Limb (tissue), 2 donors: ENCODE measurements around the gene WASHC4.

Experiments
- DNase-seq, 2 donors: peaks; one replicate each; pipeline ENCODE4 v3.0.0-alpha.2; 2016; ENCODE audit errors: extremely low spot score in 2 of 2

Gene WASHC4

DNA sequence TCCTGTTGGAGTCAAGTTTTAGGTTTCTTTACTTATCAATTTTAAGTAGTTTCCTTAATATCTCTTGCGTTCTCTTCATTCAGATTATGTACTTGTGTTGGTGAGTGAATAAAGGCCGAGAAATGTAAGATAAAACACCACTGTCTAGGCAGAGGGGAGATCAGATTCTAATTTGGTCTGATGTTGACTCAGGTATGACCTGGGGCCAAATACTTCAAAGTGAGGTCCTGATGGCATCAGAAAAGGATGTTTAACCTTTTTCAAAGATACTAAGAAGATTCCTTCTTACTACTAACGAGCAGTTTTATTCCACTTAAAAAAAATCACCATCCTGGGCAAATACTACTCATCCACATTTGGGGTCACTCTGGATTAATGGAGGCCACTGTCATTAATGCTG lies 101.6 kb downstream of the WASHC4 start:
- no peak for DNase-seq

- no peak for DNase-seq
These were observed 104.9 kb downstream of the WASHC4 start for GRCh38 chr12:105212438-105212837.

DNA sequence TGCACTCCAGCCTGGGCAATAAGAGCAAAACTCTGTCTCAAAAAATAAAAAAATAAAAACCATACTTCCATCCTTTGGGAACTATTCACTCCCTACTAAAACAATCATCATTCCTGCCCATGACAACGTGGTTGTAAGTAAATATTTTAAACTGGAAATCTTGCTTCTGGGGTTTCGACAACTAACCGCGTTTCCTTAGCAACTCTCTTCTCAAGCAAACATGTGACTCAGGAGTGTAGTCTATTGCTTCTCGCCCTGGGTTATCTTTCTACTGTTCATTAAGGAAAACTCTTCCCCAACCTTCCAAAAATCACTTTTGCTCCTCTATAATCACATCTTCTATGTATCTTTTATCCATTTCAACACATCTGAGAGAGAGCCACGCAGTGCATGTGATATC lies 106.6 kb downstream of the WASHC4 start:
- no peak for DNase-seq

GRCh38 chr12:105214670-105215375 lies 107.3 kb downstream of the WASHC4 start:
- DNase-seq: no peak

DNA sequence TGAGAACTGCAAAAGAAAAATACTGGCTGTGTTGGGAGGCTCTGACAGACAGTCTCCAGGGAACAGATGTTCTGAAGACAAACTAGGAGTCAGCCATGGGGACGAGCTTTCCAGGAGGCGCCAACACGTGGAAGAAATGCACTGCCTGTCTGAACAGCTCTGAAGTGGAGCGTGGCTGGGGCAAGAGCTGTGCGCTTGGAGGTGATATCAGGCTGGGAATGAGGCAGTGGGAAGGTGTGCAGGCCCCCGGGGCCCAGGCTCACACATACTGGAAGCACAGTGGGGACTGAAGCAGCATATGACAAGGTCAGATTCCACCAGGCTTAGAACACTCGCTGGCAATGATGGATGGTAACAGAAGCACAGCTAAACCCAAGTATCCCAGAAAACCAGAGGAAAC lies 110.9 kb downstream of the WASHC4 start:
- no peak for DNase-seq
